Anterior cingulate cortex (tissue), 58 donors: ENCODE data around the gene TLE3.

ENCODE experiments used
- DNase-seq, 58 donors: peaks; one replicate each; lab custom pipeline; 2025; lab: John Stamatoyannopoulos, UW

Gene TLE3

GRCh38 chr15:70053716-70054229 lies 43.9 kb downstream of the TLE3 start:
- DNase-seq, result no peak

GRCh38 chr15:70053001-70053715 lies 44.6 kb downstream of the TLE3 start:
- peak in 28 of 58 donors; percentile 13 to 73 (median 33) for DNase-seq

GRCh38 chr15:70051948-70052633 lies 45.6 kb downstream of the TLE3 start:
- DNase-seq, result no peak

GRCh38 chr15:70050970-70051369 lies 46.7 kb downstream of the TLE3 start:
- DNase-seq, result no peak

GRCh38 chr15:70050441-70050840 lies 47.3 kb downstream of the TLE3 start:
- DNase-seq, result peak in 1 of 58 donors; percentile 36

GRCh38 chr15:70049701-70050301 lies 47.9 kb downstream of the TLE3 start:
- DNase-seq, result peak in 1 of 58 donors; percentile 36

GRCh38 chr15:70048578-70049514 lies 48.9 kb downstream of the TLE3 start:
- DNase-seq, result no peak

- no peak for DNase-seq
Observed at GRCh38 chr15:70048198-70048565, 49.5 kb downstream of the TLE3 start.

GRCh38 chr15:70047386-70048197 lies 50.1 kb downstream of the TLE3 start:
- peak in 2 of 58 donors; percentile 9 to 12 for DNase-seq

- no peak for DNase-seq
Observed at GRCh38 chr15:70046679-70047369, 50.9 kb downstream of the TLE3 start.

- no peak for DNase-seq
Observed at GRCh38 chr15:70045045-70045444, 52.7 kb downstream of the TLE3 start.

- no peak for DNase-seq
Observed at GRCh38 chr15:70044168-70044567, 53.5 kb downstream of the TLE3 start.

GRCh38 chr15:70043590-70043989 lies 54.1 kb downstream of the TLE3 start:
- no peak for DNase-seq

- DNase-seq, result no peak
Observed at GRCh38 chr15:70042553-70043214, 55.0 kb downstream of the TLE3 start.

- no peak for DNase-seq
Observed at GRCh38 chr15:70039917-70040316, 57.8 kb downstream of the TLE3 start.

GRCh38 chr15:70038730-70039392 lies 58.9 kb downstream of the TLE3 start:
- DNase-seq, result no peak

GRCh38 chr15:70037292-70037640 lies 60.5 kb downstream of the TLE3 start:
- no peak for DNase-seq
